Adrenal gland (tissue), 12 donors: ENCODE measurements around the gene IFITM5. TPM values are rescaled to one million over a fixed set of nuclear protein-coding genes. Genes with fewer than 3 reads are reported as not detected.

Experiments
- DNase-seq, 7 donors: peaks; one replicate each; pipeline ENCODE4 v3.0.0-alpha.2; 2019 to 2020
- H3K27ac ChIP-seq, 5 donors: fragments of 200-600 bp; sonication (generic) in 4 of 5; 1 replicate in 3 of 5; 2 replicates in 2 of 5; pipeline versions ENCODE4 v1.5.1 to v1.8.0; 2016 to 2020; ENCODE audit warnings: mild to moderate bottlenecking in 1 of 5
- H3K27me3 ChIP-seq: fragments of 200-600 bp; 2 replicates; pipeline ENCODE4 v1.8.0; 2021
- H3K36me3 ChIP-seq, 2 donors: fragments of 200-600 bp; replicated peaks in 1 of 2; 1 replicate in 1 of 2; 2 replicates in 1 of 2; pipeline versions ENCODE4 v1.5.1 to v1.8.0; 2018 to 2022
- H3K4me1 ChIP-seq, 2 donors: fragments of 200-600 bp; replicated peaks in 1 of 2; 1 replicate in 1 of 2; 2 replicates in 1 of 2; pipeline versions ENCODE4 v1.5.1 to v1.8.0; 2018 to 2021
- H3K4me3 ChIP-seq, 4 donors: fragments of 200-600 bp; sonication (generic) in 3 of 4; one replicate each; pipeline ENCODE4 v1.5.1; 2016 to 2018
- H3K9me3 ChIP-seq, 3 donors: fragments of 200-600 bp; sonication (generic) in 1 of 3; replicated peaks in 1 of 3; 1 replicate in 2 of 3; 2 replicates in 1 of 3; pipeline versions ENCODE4 v1.5.1 to v1.8.0; 2016 to 2021
- CTCF ChIP-seq, 6 experiments: fragments of 450-650 bp in 4 of 6; fragments of 200-600 bp in 2 of 6; sonication (generic) in 1 of 6; IDR thresholded peaks; 1 replicate in 5 of 6; 2 replicates in 1 of 6; pipeline versions ENCODE4 v1.5.1 to v1.8.0; 2016 to 2021; ENCODE audit warnings: antibody characterized with exemption in 6 of 6, mild to moderate bottlenecking in 2 of 6, moderate library complexity in 1 of 6
- POLR2A ChIP-seq, 2 donors: fragments of 450-650 bp; IDR thresholded peaks; one replicate each; pipeline ENCODE4 v1.6.1; 2017; ENCODE audit warnings: antibody characterized with exemption in 2 of 2, mild to moderate bottlenecking in 2 of 2, moderate library complexity in 1 of 2
- WGBS, 4 donors: extraction: QIAGEN DNeasy Blood & Tissue Kit in 2 of 4; methylation state at CpG; one replicate each; pipeline versions ENCODE4 v1.1.5 to v1.1.7; 2013 to 2017; 5-methylcytosine and 5-hydroxymethylcytosine counted together
- intact Hi-C, 2 donors: fragments of 100-400 bp; cut with DNase I; formaldehyde crosslinking; loops; one replicate each; pipeline versions ENCODE4 v1.14.1 to v1.15.0; 2022 to 2023
- polyA plus RNA-seq, 3 donors: library from polyadenylated mRNA; stranded (reverse); fragments of 200-250 nt in 2 of 3; fragments of 350-450 nt in 1 of 3; fragmentation: Illumina TruSeq in 1 of 3; extraction: RNeasy Lipid Tissue Mini Kit (QIAGEN cat#74804) in 1 of 3; gene quantifications; one replicate each; pipeline ENCODE4 v1.2.3, GENCODE V29; 2013 to 2014
- total RNA-seq, 9 donors: library from RNA; depleted of rRNA in 4 of 9; stranded (reverse); fragments of >200 nt in 4 of 9; fragments of 120-200 nt in 1 of 9; fragmentation: NEBNext Ultra II Directional in 1 of 9; extraction: Animal tissue kit (Norgen Biotek cat#: 25700) in 1 of 9; gene quantifications; one replicate each; pipeline versions ENCODE4 v1.1.0 to v1.2.4, GENCODE V29; 2013 to 2023
- donor health status: healthy with polysubstance abuse.
- donor health status: Bipolar disorder and iron deficiency.
- donor health status: DM: yes; HTN: yes; CAD: no.
- donor health status: DM: no; HTN: no; CAD: no.
- donor health status: DM: no; HTN: no; CAD: no.
- donor health status: DM: yes; HTN: yes; CAD: no.

The IFITM5 gene
- total and polyA plus RNA-seq, 12 donors, result not detected

- peak overlapping the region in 1 of 4 donors; percentile 28 for H3K4me3 ChIP-seq
- no peaks in the 10 kb centered on the region for H3K9me3 ChIP-seq
- no peak overlapping the region for H3K27ac ChIP-seq
- WGBS, 4 donors, result 0 to 9% (median 2%) methylated on average over 6 to 84 of the region's 85 CpGs
- DNase-seq, result peak in 1 of 7 donors; percentile 13
- no peaks in the 10 kb centered on the region for H3K36me3 ChIP-seq
- peaks cover 0 to 13% of the 10 kb centered on the region in 2 donors for H3K4me1 ChIP-seq
- intact Hi-C loops, result no loop called here
- peaks cover 48% of the 10 kb centered on the region for H3K27me3 ChIP-seq
- no peak for TF ChIP-seq CTCF (IDR thresholded peaks at IDR 0.05)
- no peak for TF ChIP-seq POLR2A (IDR thresholded peaks at IDR 0.05)
Measured at GRCh38 chr11:279966-280705, 19.2 kb downstream of the IFITM5 start.

GRCh38 chr11:279040-279965 is 20.0 kb downstream of the IFITM5 start:
- TF ChIP-seq POLR2A (IDR thresholded peaks at IDR 0.05), result no peak
- H3K27ac ChIP-seq, result no peak overlapping the region
- intact Hi-C loops, result no loop called here
- WGBS, 4 donors, result 12 to 43% (median 14%) methylated on average over 21 to 97 of the region's 97 CpGs
- H3K27me3 ChIP-seq, result peaks cover 48% of the 10 kb centered on the region
- H3K9me3 ChIP-seq, result no peaks in the 10 kb centered on the region
- H3K36me3 ChIP-seq, result no peaks in the 10 kb centered on the region
- H3K4me1 ChIP-seq, result peaks cover 0 to 13% of the 10 kb centered on the region in 2 donors
- no peak for DNase-seq
- H3K4me3 ChIP-seq, result peak overlapping the region in 1 of 4 donors; percentile 28

- peaks cover 0 to 13% of the 10 kb centered on the region in 2 donors for H3K4me1 ChIP-seq
- no peak for DNase-seq
- H3K4me3 ChIP-seq, result peak within 1 kb of the TSS in 1 of 4 donors; percentile 28
- H3K36me3 ChIP-seq, result no peaks in the 10 kb centered on the region
- no peaks in the 10 kb centered on the region for H3K9me3 ChIP-seq
- H3K27me3 ChIP-seq, result peaks cover 48% of the 10 kb centered on the region
- no peak within 1 kb of the TSS for H3K27ac ChIP-seq
- TF ChIP-seq POLR2A (IDR thresholded peaks at IDR 0.05) (no peak), CTCF (IDR thresholded peaks at IDR 0.05) (no peak)
- WGBS, 4 donors, result 75 to 81% (median 77%) methylated on average over 17 to 21 of the region's 21 CpGs
- intact Hi-C loops, result no loop called here
Measured at GRCh38 chr11:278001-278951, 21.1 kb downstream of the IFITM5 start, which contains the start of gene NLRP6. TSS of gene NLRP6 (plus strand) at chr11:278407. CDS start at chr11:278570, 163 bp downstream.

- peaks cover 0 to 13% of the 10 kb centered on the region in 2 donors for H3K4me1 ChIP-seq
- TF ChIP-seq POLR2A (IDR thresholded peaks at IDR 0.05) (no peak), CTCF (IDR thresholded peaks at IDR 0.05) (no peak)
- peaks cover 30% of the 10 kb centered on the region for H3K27me3 ChIP-seq
- no peak for DNase-seq
- H3K36me3 ChIP-seq, result no peaks in the 10 kb centered on the region
- H3K9me3 ChIP-seq, result no peaks in the 10 kb centered on the region
- H3K27ac ChIP-seq, result no peak overlapping the region
- intact Hi-C loops, result no loop called here
- no peak overlapping the region for H3K4me3 ChIP-seq
Measured at GRCh38 chr11:276219-276618, 23.1 kb downstream of the IFITM5 start.
